ENCODE measurements around the gene PIBF1.
A peak's percentile ranks its signal among the peaks of the same experiment; 100 is the strongest.
"Not testable (repeated sequence)": the region's sequence is repeated elsewhere in the genome, so short reads cannot be mapped to it uniquely, and the experiment has no call there.

The PIBF1 gene

DNA sequence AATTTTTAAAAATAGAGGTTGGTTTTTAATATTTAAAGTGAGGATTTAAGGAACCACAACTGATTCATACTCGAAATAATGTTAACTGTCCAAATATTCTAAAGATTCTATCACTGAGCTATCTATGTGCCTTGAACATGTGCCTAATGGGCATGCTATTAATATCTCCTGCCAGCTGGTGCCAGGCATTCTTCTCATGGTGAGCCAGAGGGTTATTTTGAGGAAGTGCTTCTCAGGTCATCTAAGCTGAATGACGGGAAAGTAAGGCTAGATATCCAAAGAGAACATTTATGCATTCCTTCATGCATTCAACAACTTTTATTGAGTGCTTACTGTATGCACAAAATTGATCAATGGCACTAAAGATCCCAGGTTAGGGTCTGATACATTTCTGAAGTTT, 138.2 kb downstream of the PIBF1 start:
- DNase-seq, result no peak

- DNase-seq, result no peak
Measured at GRCh38 chr13:72931311-72931710, 149.4 kb downstream of the PIBF1 start.

DNA sequence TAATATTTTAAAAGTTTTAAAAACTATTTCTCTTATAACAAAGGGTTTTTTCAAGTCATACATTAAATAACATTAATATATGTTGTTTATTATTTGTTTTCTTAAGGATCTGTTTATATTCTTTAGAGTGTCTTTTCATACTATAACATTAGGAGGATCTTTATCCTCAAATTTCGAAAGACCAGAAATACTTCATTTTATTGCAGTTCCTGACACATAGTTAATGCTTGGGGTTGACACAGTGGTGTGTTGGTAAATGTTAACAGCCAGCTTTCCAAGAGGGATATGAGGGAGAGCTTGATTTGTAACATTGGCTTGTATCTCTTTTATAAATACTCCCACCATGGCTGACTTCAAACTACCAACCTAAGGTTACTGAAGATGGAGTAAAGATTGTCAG, 150.3 kb downstream of the PIBF1 start:
- DNase-seq, result no peak

GRCh38 chr13:72946267-72946666, 164.3 kb downstream of the PIBF1 start:
- not testable (repeated sequence) for DNase-seq

DNA sequence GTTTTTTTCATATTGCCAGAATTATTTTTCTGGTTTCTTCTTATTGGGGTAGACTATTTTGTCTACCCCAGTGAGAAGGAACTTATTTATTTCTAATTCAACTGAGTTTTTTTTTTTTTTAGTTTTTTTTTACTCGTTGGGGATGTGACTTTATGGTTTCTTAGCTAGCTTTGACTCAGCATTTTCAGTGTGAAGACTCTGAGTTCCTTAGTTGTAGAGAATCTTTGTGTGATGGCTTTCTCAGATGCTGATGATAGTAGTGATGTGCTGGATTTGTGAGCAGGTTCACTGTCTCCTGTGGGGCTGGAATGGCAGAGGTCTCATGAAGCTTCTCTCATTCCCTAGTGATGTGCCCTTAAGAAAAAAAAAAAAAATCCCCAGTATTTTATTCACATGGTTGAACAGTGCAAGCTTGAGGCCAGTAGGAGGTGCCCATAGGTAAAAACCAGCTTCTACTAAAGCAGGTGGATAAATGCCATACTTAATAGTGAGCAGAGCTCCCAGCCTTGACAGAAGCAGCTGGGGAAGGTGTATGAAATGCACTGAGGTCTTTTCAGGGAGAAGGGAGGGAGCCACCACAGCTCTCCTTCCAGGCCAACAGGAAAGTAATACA, 170.7 kb downstream of the PIBF1 start:
- DNase-seq, result no peak

- DNase-seq, result no peak
Measured at GRCh38 chr13:72953391-72953965, 171.5 kb downstream of the PIBF1 start.

GRCh38 chr13:72959643-72960042, 177.7 kb downstream of the PIBF1 start:
- no peak for DNase-seq

DNA sequence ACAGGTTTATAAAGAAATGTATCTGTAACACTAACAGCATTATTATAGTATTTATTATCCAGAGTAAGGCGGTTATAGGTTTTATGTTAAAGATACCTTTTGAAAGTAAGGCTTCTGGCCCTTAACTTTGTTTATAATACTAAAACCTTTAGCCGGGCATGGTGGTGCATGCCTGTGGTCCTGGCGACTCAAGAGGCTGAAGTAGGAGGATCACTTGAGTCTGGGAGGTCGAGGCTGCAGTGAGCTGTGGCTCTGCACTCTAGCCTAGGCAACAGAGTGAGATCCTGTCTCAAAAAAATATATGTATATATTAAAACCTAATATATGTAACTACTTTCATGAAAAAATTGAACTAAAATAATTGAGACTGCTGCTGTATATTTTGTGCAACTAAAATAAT, 178.2 kb downstream of the PIBF1 start:
- no peak for DNase-seq

GRCh38 chr13:72960541-72960940, 178.6 kb downstream of the PIBF1 start:
- no peak for DNase-seq

DNA sequence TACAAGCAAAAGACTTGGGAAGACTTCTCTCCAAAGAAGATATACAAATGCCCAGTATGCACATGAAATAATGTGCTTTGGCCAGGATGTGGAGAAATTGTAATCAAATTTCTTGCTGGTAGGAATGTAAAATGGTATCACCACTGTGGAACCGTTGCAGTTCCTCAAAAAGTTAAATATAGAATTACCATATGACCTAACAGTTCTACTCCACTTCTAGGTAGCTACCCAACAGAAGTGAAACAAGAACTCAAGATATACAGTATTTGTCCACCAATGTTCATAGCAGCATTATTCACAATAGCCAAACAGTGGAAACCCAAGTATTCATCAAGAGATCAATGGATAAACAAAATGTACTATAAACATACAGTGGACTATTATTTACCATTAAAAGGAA, 181.8 kb downstream of the PIBF1 start:
- DNase-seq, result no peak

GRCh38 chr13:72970301-72970880, 188.5 kb downstream of the PIBF1 start:
- no peak for DNase-seq

GRCh38 chr13:72970956-72971355, 189.0 kb downstream of the PIBF1 start:
- DNase-seq, result no peak

GRCh38 chr13:72973234-72973633, 191.3 kb downstream of the PIBF1 start:
- no peak for DNase-seq

GRCh38 chr13:72983085-72983768, 201.3 kb downstream of the PIBF1 start:
- no peak for DNase-seq

DNA sequence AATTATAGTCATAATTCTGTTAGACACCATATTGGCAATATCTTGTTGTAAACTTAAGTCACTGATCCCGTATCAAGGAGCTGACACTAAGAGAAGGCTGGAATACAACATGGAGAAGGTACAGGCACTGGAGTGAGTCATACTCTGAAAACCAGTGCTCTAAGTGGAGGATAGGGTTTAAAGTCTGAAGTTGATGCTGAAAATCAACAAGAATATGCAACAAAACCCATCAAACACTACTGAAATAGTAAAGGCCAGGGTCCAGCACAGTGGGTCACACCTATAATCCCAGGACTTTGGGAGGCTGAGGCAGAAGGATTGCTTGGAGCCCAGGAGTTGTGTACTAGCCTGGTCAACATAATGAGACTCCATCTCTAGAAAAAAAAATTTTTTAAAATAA, 203.7 kb downstream of the PIBF1 start:
- DNase-seq, result no peak

DNA sequence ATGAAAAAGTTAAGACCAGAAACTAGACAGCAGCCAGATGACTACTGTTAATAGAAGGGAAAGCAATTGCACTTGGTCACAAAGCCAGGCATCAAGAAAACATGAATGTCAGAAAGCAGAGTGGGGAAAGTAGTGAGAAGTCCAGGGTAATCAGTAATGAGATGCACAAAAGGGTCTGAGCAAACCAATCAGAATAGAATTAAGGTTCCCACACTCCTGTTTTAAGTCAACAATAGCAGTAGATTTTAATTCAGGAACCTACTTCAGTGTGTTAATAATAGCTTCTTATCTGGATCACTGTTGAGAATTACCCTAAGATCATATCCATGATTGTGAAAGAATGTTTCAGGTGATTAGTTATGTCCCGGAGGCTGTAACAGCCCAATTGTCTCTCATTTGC, 204.3 kb downstream of the PIBF1 start:
- DNase-seq, result no peak

- DNase-seq, result no peak
Measured at GRCh38 chr13:72990953-72991352, 209.0 kb downstream of the PIBF1 start.

DNA sequence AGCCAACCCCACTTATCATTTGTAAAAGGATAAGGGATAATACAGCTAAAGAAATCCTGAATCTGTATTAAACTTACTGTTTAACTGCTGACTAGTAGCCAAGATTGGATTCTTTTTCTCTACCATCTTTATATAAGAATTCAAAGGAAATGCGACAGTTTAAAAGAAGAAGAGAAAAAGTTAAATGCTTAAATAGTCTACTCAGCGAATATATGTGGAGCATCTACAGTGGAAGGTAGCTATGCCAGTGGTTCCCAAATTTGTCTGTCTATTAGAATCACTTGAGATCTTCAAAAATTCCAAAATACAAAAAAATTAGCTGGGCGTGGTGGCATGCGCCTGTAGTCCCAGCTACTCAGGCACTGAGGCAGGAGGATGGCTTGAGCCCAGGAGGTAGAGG, 216.1 kb downstream of the PIBF1 start:
- DNase-seq, result no peak

- DNase-seq, result peak; percentile 15
Measured at GRCh38 chr13:73000027-73000674, 218.2 kb downstream of the PIBF1 start.

GRCh38 chr13:73001971-73002370, 220.0 kb downstream of the PIBF1 start:
- DNase-seq, result no peak

GRCh38 chr13:73011751-73012150, 229.8 kb downstream of the PIBF1 start:
- no peak for DNase-seq

GRCh38 chr13:73015805-73016204, 233.9 kb downstream of the PIBF1 start:
- no peak for DNase-seq

GRCh38 chr13:73018336-73018735, 236.4 kb downstream of the PIBF1 start:
- no peak for DNase-seq

All from activated CD4-positive, alpha-beta T cell treated with anti-CD3 and anti-CD28 coated beads, Interleukin-2, Interleukin-6, amounts not matched to agents 100 ng/mL and 50 ng/mL, durations not matched to agents 16 hours and 8 hours (primary cell).